IMR-90 (cell line): Measurements from ENCODE around the gene SPATA32.

ENCODE experiments used
- CEBPB ChIP-seq: IDR thresholded peaks from 2 replicates; pipeline ENCODE4 v1.6.1; 2012; ENCODE audit warnings: low read depth, low read length, improper control_type of control experiment
- CTCF ChIP-seq: conservative IDR thresholded peaks from 2 replicates; pipeline ENCODE4 v1.5.1; 2012; ENCODE audit warnings: mild to moderate bottlenecking, low read depth, low read length, improper control_type of control experiment
- POLR2A ChIP-seq: IDR thresholded peaks from 2 replicates; pipeline ENCODE4 v1.6.1; 2012; ENCODE audit warnings: mild to moderate bottlenecking, low read depth, low read length
- SMC3 ChIP-seq: fragments of 150-350 bp; IDR thresholded peaks from 2 replicates; pipeline ENCODE4 v1.6.1; 2016; ENCODE audit warnings: low read depth, mild to moderate bottlenecking, antibody characterized with exemption, low read length, moderate library complexity

GRCh38 chr17:45241328-45242028, 20.4 kb downstream of the SPATA32 start:
- TF ChIP-seq CTCF (no peak), POLR2A (no peak), SMC3 (no peak), CEBPB (no peak)
